A673 (cell line): ENCODE data around the gene H3-3A.

ENCODE experiments used
- CTCF ChIP-seq: fragments of 300-800, 200-600 bp; sonication (generic); conservative IDR thresholded peaks from 2 replicates; pipeline ENCODE4 v1.5.1; 2017; ENCODE audit warnings: low read depth, mild to moderate bottlenecking, antibody characterized with exemption, low read length, moderate library complexity, mixed read lengths
- EZH2 ChIP-seq: fragments of 200-600 bp; sonication (generic); IDR thresholded peaks from 2 replicates; pipeline ENCODE4 v1.6.1; 2017; ENCODE audit warnings: borderline replicate concordance, low read depth, mild to moderate bottlenecking, mixed read lengths, antibody characterized with exemption, low read length; ENCODE audit not compliant: poor library complexity, severe bottlenecking

- TF ChIP-seq EZH2, result no peak
- TF ChIP-seq CTCF, result no peak
These were observed 46.7 kb downstream of the H3-3A start for GRCh38 chr1:226108935-226109828.
